Endodermal cell (in vitro differentiated cells): ENCODE results near the gene SAG. TPM values are rescaled to one million over a fixed set of nuclear protein-coding genes. Genes with fewer than 3 reads are reported as not detected.

Source experiments
- DNase-seq: peaks from one replicate; pipeline ENCODE4 v3.0.0-alpha.2; 2017
- H3K27ac ChIP-seq: 2 replicates; pipeline ENCODE4 v1.5.1; 2013; ENCODE audit warnings: mild to moderate bottlenecking, low read depth, low read length, moderate library complexity
- H3K27me3 ChIP-seq: 2 replicates; pipeline ENCODE4 v1.6.1; 2013; ENCODE audit warnings: mild to moderate bottlenecking, low read length, moderate library complexity; ENCODE audit not compliant: insufficient read depth, control insufficient read depth, poor library complexity, severe bottlenecking
- H3K36me3 ChIP-seq: 2 replicates; pipeline ENCODE4 v1.7.0; 2013; ENCODE audit warnings: mild to moderate bottlenecking, low read length, moderate library complexity; ENCODE audit not compliant: control insufficient read depth, insufficient read depth
- H3K4me1 ChIP-seq: one replicate; pipeline ENCODE4 v1.7.0; 2013; ENCODE audit warnings: low read length; ENCODE audit not compliant: control insufficient read depth, insufficient read depth
- H3K4me3 ChIP-seq: 2 replicates; pipeline ENCODE4 v1.5.1; 2013; ENCODE audit warnings: mild to moderate bottlenecking, low read length, moderate library complexity
- H3K9ac ChIP-seq: 2 replicates; pipeline ENCODE4 v1.6.1; 2013; ENCODE audit warnings: mild to moderate bottlenecking, low read length, moderate library complexity; ENCODE audit not compliant: poor library complexity, severe bottlenecking; ENCODE audit errors: extremely low read depth
- H3K9me3 ChIP-seq: 2 replicates; pipeline ENCODE4 v1.6.1; 2013; ENCODE audit warnings: mild to moderate bottlenecking, low read length, moderate library complexity; ENCODE audit not compliant: control insufficient read depth
- H3K27ac Mint-ChIP-seq: 2 replicates; pipeline ENCODE4 v1.8.0; 2020; ENCODE audit warnings: mixed read lengths
- H3K27me3 Mint-ChIP-seq: 2 replicates; pipeline ENCODE4 v1.8.0; 2021; ENCODE audit warnings: mild to moderate bottlenecking, mixed read lengths; ENCODE audit not compliant: insufficient read depth
- H3K36me3 Mint-ChIP-seq: 2 replicates; pipeline ENCODE4 v1.8.0; 2020; ENCODE audit warnings: low read depth, mixed read lengths
- H3K4me1 Mint-ChIP-seq: 2 replicates; pipeline ENCODE4 v1.8.0; 2020; ENCODE audit warnings: mixed read lengths
- H3K4me3 Mint-ChIP-seq: 2 replicates; pipeline ENCODE4 v1.8.0; 2020; ENCODE audit warnings: mild to moderate bottlenecking, moderate library complexity, mixed read lengths
- H3K9me3 Mint-ChIP-seq: 2 replicates; pipeline ENCODE4 v1.8.0; 2020; ENCODE audit warnings: mild to moderate bottlenecking, mixed read lengths
- CTCF ChIP-seq: fragments of 200-600 bp; sonication (generic); conservative IDR thresholded peaks from 2 replicates; pipeline ENCODE4 v1.5.0; 2021; ENCODE audit warnings: antibody characterized with exemption, mild to moderate bottlenecking
- WGBS, 2 experiments: methylation state at CpG; one replicate each; pipeline versions ENCODE4 v1.1.5 to v1.1.7; 2013; ENCODE audit warnings: missing lambda C conversion rate in 2 of 2, mixed read lengths in 1 of 2; ENCODE audit not compliant: insufficient coverage in 1 of 2, insufficient read length in 1 of 2; 5-methylcytosine and 5-hydroxymethylcytosine counted together
- total RNA-seq, 2 donors: library from RNA; stranded (reverse); fragmentation: NEBNext Ultra II Directional in 1 of 2; extraction: Animal tissue kit (Norgen Biotek cat#: 25700) in 1 of 2; gene quantifications; 2 replicates in 1 of 2; 3 replicates in 1 of 2; pipeline ENCODE4 v1.2.1, GENCODE V29; 2021

SAG gene
- total RNA-seq, 2 donors from 2014 or later = not detected

DNA sequence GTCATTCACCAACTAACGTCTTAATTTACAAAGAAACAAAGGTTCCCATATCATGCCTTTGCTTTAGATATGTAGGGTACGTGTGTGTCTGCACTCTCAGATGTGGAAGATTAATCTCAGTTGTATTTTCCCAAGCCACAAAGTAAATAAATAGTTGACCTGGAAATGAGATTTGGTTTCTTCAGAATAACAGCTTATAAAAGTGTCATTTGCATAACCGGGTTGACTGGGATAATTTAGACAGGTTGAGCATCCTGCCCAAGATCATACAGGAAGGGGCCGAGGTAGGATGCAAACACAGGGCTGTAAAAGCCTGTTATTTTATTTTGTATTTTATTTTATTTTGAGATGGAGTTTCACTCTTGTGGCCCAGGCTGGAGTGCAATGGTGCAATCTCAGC lies 36.7 kb upstream of the SAG start:
- no peak for DNase-seq
- H3K4me1 ChIP-seq = no peaks in the 10 kb centered on the region
- no peak for TF ChIP-seq CTCF
- peaks cover 97% of the 10 kb centered on the region for H3K36me3 ChIP-seq
- Mint-ChIP-seq H3K9me3 (no peaks in the 10 kb centered on the region), H3K4me1 (peaks cover under 1% of the 10 kb centered on the region), H3K36me3 (peaks cover 82% of the 10 kb centered on the region), H3K27ac (no peak overlapping the region), H3K4me3 (no peak overlapping the region), H3K27me3 (no peaks in the 10 kb centered on the region)
- H3K27ac ChIP-seq = no peak overlapping the region
- WGBS, 2 experiments = 96 to 100% methylated on average over 3 of the region's 4 CpGs
- H3K9me3 ChIP-seq = no peaks in the 10 kb centered on the region
- no peak overlapping the region for H3K4me3 ChIP-seq
- H3K9ac ChIP-seq = no peak overlapping the region
- H3K27me3 ChIP-seq = no peaks in the 10 kb centered on the region

DNA sequence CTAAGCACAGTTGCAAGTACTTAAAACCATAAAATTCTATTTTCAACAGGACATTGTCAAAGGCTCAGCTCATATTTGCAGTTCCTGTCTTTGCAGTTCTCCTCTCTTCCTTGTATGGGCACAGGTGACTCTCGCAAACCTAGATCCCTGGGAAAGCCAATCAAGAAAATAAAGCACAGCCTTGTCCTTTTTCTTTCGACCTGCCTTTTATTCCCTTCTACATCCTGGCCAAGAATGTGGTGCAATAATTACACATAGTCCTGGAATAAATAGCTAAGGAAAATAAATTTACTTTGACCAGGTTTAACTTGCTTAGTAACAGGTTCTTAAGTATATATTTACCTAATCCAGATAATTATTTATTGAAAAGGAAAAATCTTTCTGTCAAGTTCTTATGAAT lies 35.9 kb upstream of the SAG start:
- Mint-ChIP-seq H3K4me3 (no peak overlapping the region), H3K27ac (no peak overlapping the region), H3K27me3 (no peaks in the 10 kb centered on the region), H3K9me3 (no peaks in the 10 kb centered on the region), H3K36me3 (peaks cover 78% of the 10 kb centered on the region), H3K4me1 (no peaks in the 10 kb centered on the region)
- Histone ChIP-seq H3K4me1 (no peaks in the 10 kb centered on the region), H3K9me3 (no peaks in the 10 kb centered on the region), H3K9ac (no peak overlapping the region), H3K4me3 (no peak overlapping the region), H3K27me3 (no peaks in the 10 kb centered on the region), H3K36me3 (peaks cover 97% of the 10 kb centered on the region), H3K27ac (no peak overlapping the region)
- no peak for DNase-seq
- WGBS, 2 experiments = 96 to 100% methylated on average over 1 to 2 of the region's 2 CpGs
- TF ChIP-seq CTCF = no peak

GRCh38 chr2:233273120-233273519 lies 34.5 kb upstream of the SAG start:
- peaks cover 74% of the 10 kb centered on the region for H3K36me3 Mint-ChIP-seq
- no peak overlapping the region for H3K4me3 ChIP-seq
- H3K27me3 Mint-ChIP-seq = no peaks in the 10 kb centered on the region
- peaks cover 96% of the 10 kb centered on the region for H3K36me3 ChIP-seq
- no peak overlapping the region for H3K4me3 Mint-ChIP-seq
- H3K9me3 ChIP-seq = no peaks in the 10 kb centered on the region
- H3K9me3 Mint-ChIP-seq = no peaks in the 10 kb centered on the region
- H3K27me3 ChIP-seq = no peaks in the 10 kb centered on the region
- no peak for DNase-seq
- no peaks in the 10 kb centered on the region for H3K4me1 Mint-ChIP-seq
- H3K27ac ChIP-seq = no peak overlapping the region
- no peak overlapping the region for H3K9ac ChIP-seq
- no peaks in the 10 kb centered on the region for H3K4me1 ChIP-seq
- no peak for TF ChIP-seq CTCF
- WGBS, 2 experiments = 92 to 100% methylated on average over 2 to 6 of the region's 6 CpGs
- no peak overlapping the region for H3K27ac Mint-ChIP-seq
